Islet of Langerhans (tissue), 1 donor: Measurements from ENCODE around the gene MTCL1.
A peak's percentile ranks its signal among the peaks of the same experiment; 100 is the strongest.

Experiments used
- FAIRE-seq: peaks from one replicate; lab custom pipeline; 2011; peaks lifted over from hg19 to GRCh38; lab: Jason Lieb, UNC

The MTCL1 gene

DNA sequence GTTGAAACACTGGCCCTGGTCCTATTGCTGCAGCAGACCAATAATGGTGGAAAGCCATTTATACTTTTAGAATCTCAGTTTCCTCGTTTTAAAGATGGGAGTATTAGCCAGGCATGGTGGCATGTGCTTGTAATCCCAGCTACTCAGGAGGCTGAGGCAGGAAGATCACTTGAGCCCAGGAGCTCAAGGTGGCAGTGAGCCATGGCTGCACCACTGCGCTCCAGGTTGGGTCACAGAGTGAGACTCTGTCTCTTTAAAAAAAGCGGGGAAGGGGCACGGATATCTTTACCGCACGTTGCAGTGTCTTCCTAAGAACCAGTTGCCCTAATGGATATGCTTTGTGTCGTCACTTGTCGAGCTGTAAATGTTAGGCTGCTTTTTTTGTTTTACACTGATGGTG lies 8.3 kb downstream of the MTCL1 start:
- FAIRE-seq = no peak

DNA sequence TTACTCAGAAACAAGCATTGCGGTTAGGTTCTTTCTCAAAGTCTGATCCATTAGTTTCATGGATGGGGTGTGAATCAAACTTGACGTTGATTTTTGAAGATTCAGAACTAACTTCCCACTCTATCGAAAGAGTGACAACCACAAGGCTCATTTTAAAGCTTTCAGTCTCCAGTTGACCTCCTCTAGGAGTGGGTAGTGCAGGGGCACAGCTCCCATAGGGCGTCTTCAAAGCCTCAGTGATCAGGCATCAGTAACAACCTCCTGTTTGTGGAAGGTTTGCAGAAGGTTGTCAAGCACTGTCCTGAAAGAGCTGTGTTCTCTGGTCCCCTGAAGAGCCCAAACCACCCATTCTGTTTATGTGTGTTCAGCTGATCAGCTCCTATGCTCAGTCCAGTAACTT lies 10.2 kb downstream of the MTCL1 start:
- FAIRE-seq = no peak

DNA sequence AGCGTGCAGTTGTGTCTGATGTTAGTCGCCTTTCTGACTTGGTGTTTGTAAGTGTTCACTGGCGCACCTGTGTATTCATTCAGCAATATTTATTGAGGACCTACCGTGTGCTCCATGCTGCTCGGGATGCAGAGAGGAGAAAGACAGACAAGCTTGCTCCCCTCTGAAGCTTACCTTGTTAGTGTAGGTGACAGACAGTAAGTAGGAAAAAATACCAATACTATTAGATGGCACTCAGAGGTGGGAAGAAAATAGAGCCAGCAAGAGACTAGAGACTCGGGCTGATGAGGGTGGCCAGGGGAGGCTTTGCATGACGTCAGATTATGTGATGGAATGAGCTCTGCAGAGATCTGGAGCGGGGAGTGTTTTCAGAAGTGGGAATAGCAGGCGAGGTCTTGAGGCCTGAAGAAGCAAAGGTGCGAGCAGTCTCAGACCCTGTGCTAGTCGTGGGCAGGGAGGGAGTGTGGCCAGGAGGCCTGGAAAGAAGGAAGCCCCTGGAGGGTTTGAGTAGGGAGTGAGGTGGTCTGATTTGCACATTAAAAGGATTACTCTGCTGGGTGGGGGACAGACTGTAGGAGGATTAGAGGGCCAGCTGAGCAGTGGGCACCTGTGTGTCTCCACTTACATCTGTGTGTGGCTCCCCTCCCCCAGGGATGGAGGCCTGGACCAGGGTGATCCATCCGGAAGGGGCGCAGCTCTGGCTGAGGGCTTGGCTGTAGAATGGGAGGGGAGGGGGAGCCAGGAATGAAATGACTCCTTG lies 11.8 kb downstream of the MTCL1 start:
- FAIRE-seq = no peak

DNA sequence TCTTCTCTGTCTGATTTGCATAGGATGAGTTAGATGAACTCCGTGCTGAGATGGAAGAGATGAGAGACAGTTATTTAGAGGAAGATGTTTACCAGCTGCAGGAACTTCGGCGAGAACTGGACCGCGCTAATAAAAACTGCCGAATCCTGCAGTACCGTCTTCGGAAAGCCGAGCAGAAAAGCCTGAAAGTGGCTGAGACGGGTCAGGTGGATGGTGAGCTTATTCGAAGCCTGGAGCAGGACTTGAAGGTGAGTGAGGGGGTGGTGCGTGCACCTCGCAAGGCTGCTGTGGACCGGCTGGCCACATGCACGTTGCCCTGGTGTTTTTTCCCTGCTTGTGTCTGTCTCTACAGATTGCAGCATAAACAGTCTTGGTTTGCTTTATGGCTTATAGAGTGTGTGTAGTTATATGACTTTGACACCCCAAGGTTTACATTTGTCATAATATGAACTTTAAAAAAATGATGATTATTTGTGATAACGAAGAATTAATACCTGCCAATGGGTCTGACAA lies 13.1 kb downstream of the MTCL1 start:
- no peak for FAIRE-seq

DNA sequence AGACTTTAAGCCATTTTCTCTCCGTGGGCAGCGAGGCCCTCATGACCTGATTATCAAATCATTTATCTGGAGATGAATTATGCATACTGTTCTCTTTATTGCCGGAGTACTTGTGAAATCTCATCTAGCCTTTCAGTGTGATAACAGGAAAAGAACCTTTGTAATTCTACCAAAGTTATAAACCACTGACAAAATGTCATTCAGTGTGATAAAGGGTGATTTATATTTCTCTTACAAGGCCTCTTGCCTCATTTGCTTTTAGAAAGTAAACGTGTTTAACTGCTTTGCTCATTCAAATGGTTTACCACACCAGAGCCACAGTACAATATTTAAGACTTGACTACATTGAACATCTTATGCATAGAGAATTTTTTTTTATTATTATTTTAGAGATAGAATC lies 13.8 kb downstream of the MTCL1 start:
- peak; percentile 13 for FAIRE-seq

DNA sequence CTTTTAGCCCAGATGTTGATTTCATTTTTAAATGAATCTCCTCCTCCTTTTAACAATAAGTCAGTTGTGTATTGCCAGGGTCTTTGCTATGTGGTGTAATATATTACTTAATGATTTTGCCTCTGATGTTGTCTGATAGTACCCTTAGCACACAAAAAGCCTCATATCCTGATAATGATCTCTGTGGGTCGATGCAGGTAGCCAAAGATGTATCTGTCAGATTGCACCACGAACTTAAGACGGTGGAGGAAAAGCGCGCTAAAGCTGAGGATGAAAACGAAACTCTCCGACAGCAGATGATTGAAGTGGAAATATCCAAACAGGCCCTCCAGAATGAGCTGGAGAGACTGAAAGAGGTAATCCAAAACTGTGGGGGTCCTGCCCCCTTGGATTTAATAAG lies 14.8 kb downstream of the MTCL1 start:
- FAIRE-seq = no peak

DNA sequence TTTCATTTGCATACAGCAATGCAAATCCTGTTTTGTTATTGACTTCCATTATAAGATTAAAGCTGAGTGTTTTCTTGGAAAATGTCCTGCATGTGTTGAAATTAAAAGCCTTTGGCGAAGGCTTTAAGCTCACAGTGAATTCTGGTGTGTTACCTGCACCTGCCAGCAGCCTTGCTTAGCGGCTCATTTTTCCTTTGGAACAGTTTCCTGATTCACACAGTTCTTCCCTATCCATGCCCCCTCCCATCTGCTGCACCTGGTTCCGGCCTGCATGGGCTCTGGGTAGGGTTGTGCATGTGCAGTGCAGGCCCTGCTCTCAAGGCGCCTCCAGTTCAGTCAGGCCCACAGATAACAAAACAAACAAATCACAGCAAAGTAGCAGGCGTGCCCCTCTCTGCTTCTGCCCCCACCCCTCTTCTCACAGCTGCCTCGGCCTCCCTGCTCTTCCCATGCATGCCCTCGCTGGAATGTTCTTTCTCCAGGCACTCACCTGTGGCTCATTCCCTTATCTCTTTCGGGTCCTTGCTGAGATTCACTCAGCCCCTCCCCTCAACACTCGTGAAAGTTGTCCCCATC lies 15.8 kb downstream of the MTCL1 start:
- no peak for FAIRE-seq

DNA sequence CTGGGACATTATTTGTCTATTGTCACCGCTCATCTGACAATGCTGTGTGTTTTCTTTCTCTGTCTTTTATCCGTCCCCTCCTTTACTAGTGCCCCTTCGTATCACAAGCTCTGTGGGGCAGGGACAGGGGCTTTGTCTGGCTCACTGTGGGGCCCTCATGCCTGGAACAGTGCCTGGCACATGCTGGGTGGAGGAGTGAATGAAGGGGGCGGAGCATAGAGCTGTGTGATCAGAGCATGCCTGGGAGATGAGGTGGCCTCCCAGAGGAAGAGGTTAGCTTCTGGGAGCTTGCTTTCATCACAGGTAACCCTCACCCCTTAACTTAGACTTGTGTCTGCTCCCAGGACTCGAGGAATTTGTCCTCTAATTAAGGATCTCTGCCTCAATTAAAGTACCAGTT lies 16.4 kb downstream of the MTCL1 start:
- FAIRE-seq = no peak

DNA sequence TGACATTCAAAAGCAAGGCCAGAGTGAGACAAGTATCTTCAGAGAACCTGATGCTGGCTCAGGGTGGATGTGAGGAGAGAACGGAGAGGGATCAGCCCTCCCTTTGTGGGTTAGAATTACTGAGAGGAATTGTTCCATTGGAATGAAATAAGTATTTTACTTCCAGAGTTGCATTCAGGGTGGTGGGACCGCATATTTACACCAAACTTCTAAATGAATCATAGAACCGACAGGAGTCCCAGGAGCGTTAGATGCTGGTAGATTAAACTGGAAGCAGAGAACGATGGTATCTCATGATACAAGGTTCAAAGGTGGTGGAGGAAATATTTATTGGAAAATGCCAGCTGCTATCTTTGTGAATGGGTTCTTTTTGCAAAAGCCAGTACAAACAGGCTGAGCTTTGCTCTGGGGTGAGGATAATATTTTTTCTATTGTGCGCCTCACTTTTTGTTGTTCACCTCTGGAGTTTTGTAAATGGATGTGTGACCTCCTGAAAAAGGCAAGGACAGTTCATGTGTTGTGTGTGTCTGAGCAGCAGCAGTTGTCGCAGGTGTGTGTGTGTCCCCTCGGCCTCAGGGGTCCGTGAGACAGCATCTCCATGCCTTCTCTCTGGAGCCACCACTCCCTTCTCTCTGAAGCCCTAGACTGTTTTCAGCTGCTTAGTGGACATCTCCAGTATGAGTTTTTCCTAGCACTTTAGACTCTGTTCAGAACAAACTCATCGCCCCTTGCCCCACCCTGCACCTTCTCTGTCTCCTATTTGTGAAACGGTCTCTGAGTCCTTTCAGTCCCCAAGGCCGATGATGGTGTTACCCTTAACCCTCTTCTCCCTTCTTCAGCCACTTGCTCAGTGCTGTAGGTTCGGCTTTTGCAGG lies 17.8 kb downstream of the MTCL1 start:
- FAIRE-seq = no peak

DNA sequence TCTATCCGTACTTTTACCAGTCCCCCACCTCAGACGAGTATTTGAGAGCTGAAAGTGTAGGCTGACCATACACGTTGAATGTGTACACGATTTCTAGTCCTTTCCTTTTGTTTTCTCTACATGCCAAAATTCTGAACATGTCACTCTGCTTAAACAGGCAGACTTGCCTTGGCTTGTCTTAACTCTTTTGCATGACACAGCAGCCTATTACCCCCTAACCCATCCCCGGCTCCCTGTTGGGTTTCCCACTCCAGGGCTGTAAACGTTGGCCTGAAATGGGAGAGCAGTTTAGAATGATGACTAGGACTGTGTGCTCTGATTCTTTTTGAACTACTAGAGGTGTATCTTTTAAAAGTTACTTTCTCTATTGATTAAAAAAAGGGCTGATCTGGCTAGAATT lies 19.1 kb downstream of the MTCL1 start:
- no peak for FAIRE-seq

DNA sequence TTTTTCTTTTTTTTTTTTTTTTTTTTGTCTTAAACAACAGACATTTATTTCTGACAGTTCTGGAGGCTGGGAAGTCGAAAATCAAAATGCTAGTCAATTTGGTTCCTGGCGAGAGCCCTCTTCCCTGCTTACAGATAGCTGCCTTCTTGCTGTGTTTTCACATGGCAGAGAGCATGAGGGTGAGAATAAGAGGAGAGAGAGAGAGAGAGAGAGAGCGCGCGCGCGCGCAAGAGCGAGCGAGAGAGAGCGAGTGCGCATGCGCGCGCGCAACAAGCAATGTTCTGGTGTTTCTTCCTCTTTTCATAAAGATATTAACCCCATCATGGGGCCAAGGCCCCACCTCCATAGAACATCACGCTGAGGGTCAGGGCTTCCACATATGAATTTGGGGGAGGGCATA lies 20.9 kb downstream of the MTCL1 start:
- FAIRE-seq = no peak

DNA sequence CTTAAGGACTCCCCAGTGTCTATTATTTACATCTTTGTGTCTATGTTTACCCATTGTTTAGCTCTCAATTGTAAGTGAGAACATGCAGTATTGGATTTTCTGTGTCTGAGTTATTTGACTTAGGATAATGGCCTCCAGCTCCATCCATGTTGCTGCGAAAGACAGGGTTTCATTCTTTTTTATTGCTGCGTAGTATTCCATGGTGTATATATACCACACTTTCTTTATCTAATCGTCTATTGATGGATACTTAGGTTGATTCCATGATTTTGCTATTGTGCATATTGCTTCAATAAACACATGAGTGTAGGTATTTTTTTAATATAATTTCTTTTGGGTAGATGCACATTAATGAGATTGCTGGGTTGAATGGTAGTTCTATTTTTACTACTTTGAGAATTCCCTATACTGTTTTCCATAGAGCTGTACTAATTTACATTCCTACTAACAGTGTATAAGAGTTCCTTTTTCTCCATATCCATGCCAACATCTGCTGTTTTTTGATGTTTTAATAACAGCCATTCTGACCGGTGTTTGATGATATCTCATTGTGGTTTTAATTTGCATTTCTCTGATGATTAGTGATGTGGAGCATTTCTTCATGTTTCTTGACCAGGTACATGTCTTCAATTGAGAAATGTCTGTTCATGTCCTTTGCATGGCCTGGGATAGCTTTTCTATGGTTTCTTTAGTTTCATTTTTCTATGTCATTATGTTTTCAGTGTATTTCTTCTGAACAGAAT lies 21.8 kb downstream of the MTCL1 start:
- no peak for FAIRE-seq

DNA sequence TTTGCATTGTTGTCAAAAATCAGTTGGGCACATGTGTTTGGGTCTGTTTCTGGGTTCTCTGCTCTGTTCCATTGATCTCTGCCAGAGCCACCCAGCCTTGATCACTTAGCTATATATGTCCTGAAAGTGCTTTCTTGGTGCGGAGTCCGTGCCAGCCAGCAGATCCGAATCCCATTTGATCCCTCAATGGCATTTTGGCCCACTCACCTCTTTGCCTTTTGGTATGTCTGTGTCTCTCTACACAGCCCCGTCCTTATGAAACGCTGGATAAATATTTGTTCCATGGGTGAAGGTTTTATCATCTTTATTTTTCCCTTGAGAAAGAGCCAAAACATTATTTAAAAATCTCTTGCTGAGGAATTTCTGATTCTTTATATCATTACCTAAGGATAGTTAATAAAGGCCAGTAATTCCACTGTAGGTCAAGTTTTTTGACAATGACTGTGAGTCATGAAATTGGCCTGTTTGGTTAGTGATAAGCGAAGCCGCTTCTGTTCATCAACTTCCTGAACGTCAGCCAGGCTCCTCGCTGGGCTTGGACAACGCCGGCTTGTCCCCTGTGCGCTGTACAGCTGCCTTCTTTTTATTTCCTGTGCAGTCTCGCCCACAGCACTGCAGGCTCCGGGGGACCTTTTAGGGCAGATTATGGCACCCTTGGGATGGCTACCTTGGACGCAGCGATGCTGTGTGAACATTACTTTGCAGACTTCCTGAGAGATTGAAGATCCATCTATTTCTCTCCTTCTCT lies 24.9 kb downstream of the MTCL1 start:
- FAIRE-seq = no peak

DNA sequence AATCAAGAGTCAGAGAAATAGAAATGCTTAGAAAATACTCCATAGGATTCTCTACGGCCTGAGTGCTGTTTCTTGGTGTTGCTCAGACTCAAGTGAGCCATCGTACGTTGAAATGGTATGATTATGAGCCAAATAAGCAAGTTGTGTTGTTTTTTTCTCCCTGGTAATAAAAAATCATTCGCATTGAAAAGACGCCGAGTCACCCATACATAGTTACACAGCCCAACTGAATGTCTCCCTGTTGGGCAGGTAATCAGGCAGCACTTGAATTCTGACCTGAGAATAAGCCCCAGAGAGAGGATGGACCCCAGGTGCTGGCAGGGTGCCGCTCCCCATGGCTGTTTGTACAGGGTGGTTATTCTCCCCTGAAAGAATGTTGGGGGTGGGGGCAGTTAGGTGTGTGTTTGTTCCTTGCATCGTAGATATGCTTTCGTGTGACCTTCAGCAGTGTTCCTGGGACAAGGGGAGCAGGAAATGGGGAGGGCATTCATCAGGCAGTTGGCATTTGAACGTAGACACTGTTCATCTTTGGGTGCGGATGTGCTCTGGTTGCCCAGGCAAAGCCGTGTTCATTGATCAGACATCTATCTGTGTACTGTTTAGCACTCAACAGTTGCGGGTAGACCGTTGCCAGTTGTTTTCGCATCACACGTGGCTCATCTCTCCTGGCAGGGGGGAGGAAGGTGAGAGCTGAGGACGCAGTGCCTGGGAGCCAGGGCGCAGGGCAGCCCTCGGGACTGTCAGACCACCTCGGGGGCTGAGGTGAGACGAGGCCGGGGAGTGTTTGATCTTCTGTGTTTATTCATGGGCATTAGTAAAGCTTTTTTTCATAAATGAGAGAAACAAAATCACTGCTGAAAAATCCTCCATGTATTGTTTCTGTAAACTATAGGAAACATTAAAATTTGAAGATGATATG lies 27.3 kb downstream of the MTCL1 start:
- no peak for FAIRE-seq

DNA sequence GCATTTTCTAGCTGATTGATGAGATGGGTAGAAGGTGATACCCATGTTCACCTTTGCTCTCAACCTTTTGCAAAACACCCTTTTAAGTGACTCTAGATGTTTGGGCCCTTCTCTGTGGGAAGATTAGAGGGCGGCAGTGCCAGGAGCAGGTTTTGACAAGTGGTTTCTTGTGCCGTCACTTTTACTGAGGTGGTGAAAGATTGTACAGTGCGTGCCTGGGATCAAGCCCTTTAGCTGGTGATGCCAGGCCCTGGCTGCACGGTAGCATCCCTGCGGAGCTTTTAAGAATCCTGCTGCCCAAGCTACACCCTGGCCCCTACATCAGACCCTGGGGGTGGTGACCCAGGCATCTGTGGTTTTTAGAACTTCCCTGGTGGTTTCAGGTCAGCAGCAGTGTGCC lies 29.1 kb downstream of the MTCL1 start:
- no peak for FAIRE-seq

DNA sequence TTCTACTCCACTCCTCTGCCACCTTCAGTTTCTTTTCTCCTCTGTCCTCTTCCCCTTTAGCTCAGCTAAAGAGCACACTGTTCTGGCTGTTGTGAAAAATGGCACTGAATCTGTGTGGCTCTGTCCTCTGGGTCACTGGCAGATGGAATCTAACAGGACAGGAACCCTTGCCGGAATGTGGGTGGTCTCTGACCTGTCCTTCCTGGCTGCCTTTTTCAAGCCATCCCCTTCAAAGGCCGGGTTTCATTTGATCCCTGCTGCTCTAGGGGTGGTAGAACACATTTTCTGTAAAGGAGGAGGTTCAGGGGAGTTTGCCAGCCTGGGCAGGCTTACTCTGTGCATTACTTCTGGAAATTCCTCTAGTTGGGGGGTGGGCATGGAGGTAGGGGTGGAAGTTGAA lies 29.9 kb downstream of the MTCL1 start:
- no peak for FAIRE-seq

DNA sequence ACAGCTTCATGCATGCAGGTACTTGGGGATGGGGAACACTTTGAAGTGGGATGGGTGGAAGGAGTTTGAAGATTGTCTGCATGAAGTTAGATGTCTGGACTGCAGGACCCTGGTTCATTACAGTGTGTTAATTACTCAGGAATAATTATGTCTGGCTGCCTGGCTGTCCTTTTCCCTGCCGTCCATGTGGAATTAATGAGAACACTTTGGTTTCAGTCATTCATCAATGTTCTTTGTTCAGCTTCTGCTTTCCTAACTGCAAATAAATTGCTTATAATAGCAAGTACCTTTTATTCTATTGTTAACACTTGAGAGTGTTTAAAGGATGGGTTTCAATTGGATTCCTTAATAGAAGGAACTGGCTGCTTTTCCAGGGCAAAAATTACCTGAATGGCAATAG lies 35.8 kb downstream of the MTCL1 start:
- no peak for FAIRE-seq

DNA sequence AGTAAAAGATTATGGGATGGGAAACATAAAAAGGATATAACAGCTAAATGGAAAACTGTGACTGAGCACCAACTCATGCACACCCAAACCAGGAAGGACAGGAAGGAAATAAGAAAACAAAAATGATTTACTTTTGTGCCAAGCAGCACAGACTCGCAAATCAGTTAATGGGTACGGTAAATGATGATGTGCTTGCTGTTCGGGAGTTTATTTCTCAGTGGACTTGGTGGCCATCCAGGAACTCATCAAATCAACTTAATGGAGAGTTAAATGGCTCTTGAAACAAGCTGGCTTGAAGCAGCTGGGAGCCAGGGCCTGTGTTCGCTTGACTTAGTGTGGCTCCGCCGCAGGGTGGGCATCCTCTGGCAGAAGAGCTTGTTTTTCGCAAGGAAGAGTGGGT lies 36.2 kb downstream of the MTCL1 start:
- peak; percentile 90 for FAIRE-seq

DNA sequence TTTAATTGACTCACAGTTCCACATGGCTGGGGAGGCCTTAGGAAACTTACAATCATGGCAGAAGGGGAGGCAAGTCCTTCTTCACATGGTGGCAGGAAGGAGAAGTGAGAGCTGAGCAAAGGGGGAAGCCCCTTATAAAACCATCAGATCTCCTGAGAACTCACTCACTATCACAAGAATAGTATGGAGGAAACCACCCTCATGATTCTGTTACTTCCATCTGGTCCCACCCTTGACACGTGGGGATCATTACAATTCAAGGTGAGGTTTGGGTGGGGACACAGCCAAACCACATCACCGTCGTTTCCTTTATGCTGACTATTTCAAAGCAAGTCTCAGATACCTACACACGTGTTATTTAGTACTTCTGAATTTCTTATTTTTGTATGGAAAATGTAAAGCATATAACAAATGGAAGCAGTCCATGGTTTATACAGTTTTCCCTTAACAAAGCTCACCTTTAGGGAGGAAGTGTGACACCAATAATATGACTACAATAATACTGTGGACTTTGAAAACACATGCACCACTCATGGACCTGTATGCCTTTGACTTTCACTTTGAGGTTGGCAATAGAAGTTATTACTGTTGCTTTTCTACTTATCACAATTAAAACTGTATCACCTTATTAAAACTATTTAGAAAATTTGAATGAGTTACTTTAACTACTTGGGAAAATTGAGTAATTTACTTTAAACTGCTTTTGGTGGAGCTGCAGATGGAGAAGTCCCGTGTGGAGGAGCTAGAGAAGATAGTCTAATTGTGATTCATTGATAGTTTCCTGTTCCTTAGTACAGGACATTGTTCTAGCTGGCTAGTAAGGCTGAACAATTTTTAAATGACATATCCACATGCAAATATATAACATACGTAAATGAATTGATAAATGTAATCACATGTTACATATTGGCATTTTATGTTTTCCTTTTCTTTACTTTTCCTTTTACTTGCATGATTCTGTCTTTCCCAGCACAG lies 37.3 kb downstream of the MTCL1 start:
- FAIRE-seq = no peak
